MCF 10A (cell line): ENCODE measurements around the gene ZNF587. TPM values are rescaled to one million over a fixed set of nuclear protein-coding genes. Genes with fewer than 3 reads are reported as not detected.
A peak's percentile ranks its signal among the peaks of the same experiment; 100 is the strongest.
"Not testable (repeated sequence)": the region's sequence is repeated elsewhere in the genome, so short reads cannot be mapped to it uniquely, and the experiment has no call there.

Experiments used
- BruUV-seq: library from RNA; stranded (reverse); fragments of 400-500 nt; replicated peaks from 2 replicates; lab custom pipeline; 2021; lab: Mats Ljungman, UMichigan
- CTCF ChIA-PET: fragments of 300-600 bp; sonication (Branson Sonifier 250); formaldehyde crosslinking; extraction: SDS; loops from one replicate; lab custom pipeline; 2021; ENCODE audit warnings: antibody characterized with exemption, inconsistent platforms; lab: Yijun Ruan, JAX
- POLR2A ChIA-PET: fragments of 300-600, 350-650 bp; sonication (Branson Sonifier 250); formaldehyde crosslinking; extraction: SDS; loops from one replicate; lab custom pipeline; 2020; ENCODE audit warnings: antibody characterized with exemption, inconsistent platforms; lab: Yijun Ruan, JAX
- DNase-seq: peaks from one replicate; pipeline ENCODE4 v3.0.0-alpha.2; 2018; ENCODE audit not compliant: unreplicated experiment
- H3K27ac Mint-ChIP-seq: one replicate; pipeline ENCODE4 v1.8.0; 2022; ENCODE audit warnings: mild to moderate bottlenecking, low read depth, mixed read lengths; ENCODE audit not compliant: unreplicated experiment
- H3K27me3 Mint-ChIP-seq: one replicate; pipeline ENCODE4 v1.8.0; 2022; ENCODE audit warnings: mixed read lengths; ENCODE audit not compliant: insufficient read depth, unreplicated experiment
- H3K36me3 Mint-ChIP-seq: one replicate; pipeline ENCODE4 v1.8.0; 2022; ENCODE audit warnings: mild to moderate bottlenecking, moderate library complexity, mixed read lengths; ENCODE audit not compliant: insufficient read depth, unreplicated experiment
- H3K4me1 Mint-ChIP-seq: one replicate; pipeline ENCODE4 v1.8.0; 2022; ENCODE audit warnings: mixed read lengths; ENCODE audit not compliant: insufficient read depth, unreplicated experiment
- H3K4me3 Mint-ChIP-seq: one replicate; pipeline ENCODE4 v1.8.0; 2022; ENCODE audit warnings: mild to moderate bottlenecking, moderate library complexity, mixed read lengths; ENCODE audit not compliant: unreplicated experiment
- H3K9me3 Mint-ChIP-seq: one replicate; pipeline ENCODE4 v1.8.0; 2022; ENCODE audit warnings: mixed read lengths; ENCODE audit not compliant: unreplicated experiment
- intact Hi-C: fragments of 100-400 bp; cut with micrococcal nuclease; formaldehyde crosslinking; loops from 2 replicates; pipeline ENCODE4 v1.14.1; 2022
- total RNA-seq: library from RNA; stranded (reverse); gene quantifications from 2 replicates; pipeline ENCODE4 v1.2.3, GENCODE V29; 2022
- TF ChIP-seq, protein P1 (sequence below): fragments of 200-600 bp; IDR thresholded peaks from one replicate; pipeline ENCODE4 v1.8.0; 2022; ENCODE audit warnings: antibody characterized with exemption, mild to moderate bottlenecking; ENCODE audit not compliant: unreplicated experiment

ZNF587 gene
- total RNA-seq, 1 experiment from 2014 or later: 32.4 TPM

DNA sequence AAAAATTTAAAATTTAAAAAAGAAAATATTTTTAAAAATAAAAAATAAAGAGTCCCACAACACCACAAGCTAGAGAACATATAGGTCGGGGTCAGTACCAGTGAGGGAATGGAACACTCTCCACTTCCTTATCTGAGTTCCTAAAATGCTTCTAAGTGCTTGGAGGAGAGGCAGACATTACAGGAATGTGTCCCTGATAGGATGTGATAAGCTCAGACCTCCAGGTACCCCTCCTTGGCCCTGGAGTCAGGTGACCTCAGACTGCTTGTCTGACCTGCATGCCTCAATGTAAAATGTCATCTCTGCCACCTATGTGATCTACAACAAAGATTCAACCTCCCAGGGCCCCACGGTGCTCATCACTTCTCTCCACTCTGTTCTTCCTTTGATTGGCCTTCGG, 36.4 kb downstream of the ZNF587 start:
- intact Hi-C loops: no loop called here
- DNase-seq: no peak
- H3K4me1 Mint-ChIP-seq: no peaks in the 10 kb centered on the region
- no peak overlapping the region for H3K27ac Mint-ChIP-seq
- BruUV-seq: no TSS peak
- CTCF ChIA-PET: interaction anchor here (0.6 kb wide), 1 partner anchor 85 kb away, joined by 3 read pairs; no protein-coding TSS in a partner anchor
- no peaks in the 10 kb centered on the region for H3K36me3 Mint-ChIP-seq
- POLR2A ChIA-PET: no interaction called here
- H3K27me3 Mint-ChIP-seq: no peaks in the 10 kb centered on the region
- TF ChIP-seq, protein P1, sequence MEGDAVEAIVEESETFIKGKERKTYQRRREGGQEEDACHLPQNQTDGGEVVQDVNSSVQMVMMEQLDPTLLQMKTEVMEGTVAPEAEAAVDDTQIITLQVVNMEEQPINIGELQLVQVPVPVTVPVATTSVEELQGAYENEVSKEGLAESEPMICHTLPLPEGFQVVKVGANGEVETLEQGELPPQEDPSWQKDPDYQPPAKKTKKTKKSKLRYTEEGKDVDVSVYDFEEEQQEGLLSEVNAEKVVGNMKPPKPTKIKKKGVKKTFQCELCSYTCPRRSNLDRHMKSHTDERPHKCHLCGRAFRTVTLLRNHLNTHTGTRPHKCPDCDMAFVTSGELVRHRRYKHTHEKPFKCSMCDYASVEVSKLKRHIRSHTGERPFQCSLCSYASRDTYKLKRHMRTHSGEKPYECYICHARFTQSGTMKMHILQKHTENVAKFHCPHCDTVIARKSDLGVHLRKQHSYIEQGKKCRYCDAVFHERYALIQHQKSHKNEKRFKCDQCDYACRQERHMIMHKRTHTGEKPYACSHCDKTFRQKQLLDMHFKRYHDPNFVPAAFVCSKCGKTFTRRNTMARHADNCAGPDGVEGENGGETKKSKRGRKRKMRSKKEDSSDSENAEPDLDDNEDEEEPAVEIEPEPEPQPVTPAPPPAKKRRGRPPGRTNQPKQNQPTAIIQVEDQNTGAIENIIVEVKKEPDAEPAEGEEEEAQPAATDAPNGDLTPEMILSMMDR: no peak
- H3K4me3 Mint-ChIP-seq: no peak overlapping the region
- peaks cover 15% of the 10 kb centered on the region for H3K9me3 Mint-ChIP-seq

DNA sequence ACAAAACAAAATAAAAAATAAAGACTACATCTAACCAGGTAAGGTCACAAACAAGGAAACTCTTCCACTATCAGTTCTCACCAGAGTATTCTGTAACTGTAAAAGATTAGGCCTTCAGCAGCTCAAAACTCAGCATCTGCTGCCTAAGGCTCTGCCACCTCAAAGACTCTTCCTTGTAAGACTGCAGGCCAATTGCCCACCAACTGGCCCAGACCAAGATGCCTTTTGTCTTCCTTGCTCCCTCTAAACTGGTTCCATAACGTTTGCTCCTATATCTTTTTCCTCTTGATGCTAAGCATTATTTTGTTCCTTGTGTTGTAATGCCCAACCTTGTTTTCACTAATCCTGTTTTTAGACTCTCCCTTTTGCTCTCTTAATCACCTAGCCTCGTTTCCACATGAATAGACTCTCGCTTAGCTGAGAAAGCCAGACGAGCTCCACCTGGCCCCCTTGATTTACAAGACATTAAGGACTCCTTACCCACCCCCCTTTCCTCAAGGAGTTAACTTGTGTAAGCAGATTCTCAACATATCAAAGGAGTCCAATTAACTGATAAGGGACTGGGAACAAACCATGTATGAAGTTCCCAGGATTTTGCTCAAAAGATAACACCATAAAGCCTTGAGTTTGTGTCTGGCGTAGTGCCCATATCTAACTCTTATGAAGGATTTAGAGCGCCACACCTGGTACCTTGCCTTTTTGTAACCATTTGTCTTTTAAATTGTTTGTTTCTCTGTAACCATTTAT, 37.7 kb downstream of the ZNF587 start:
- TF ChIP-seq, protein P1: no peak
- H3K9me3 Mint-ChIP-seq: peaks cover 15% of the 10 kb centered on the region
- CTCF ChIA-PET: no interaction called here
- H3K27ac Mint-ChIP-seq: no peak overlapping the region
- H3K27me3 Mint-ChIP-seq: no peaks in the 10 kb centered on the region
- H3K4me1 Mint-ChIP-seq: no peaks in the 10 kb centered on the region
- POLR2A ChIA-PET: no interaction called here
- H3K36me3 Mint-ChIP-seq: no peaks in the 10 kb centered on the region
- intact Hi-C loops: no loop called here
- BruUV-seq: no TSS peak
- no peak for DNase-seq
- H3K4me3 Mint-ChIP-seq: no peak overlapping the region

DNA sequence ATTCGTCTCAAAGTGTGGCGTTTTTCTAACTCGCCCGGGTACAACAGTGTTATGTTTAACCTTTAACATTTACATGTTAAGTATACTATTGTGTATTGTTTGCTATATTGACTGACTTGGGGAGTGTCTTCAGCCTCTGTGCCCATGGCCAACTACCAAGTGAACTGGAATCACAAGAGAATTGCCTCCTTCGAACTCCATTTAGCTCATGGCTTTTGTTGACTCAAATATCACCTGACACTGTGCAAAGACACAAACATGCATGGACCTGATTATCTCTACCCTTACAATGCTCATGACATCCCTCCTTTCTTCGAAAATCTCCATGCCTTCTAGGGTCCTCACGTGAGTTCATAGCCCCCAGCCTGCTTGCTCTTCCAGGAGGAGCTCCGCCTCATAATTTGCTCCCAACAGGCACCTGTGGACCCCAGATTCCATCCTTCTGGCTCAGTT, 38.5 kb downstream of the ZNF587 start:
- intact Hi-C loops: no loop called here
- TF ChIP-seq, protein P1: no peak
- POLR2A ChIA-PET: no interaction called here
- Mint-ChIP-seq H3K9me3 (peaks cover 15% of the 10 kb centered on the region), H3K4me3 (no peak overlapping the region), H3K36me3 (no peaks in the 10 kb centered on the region), H3K4me1 (no peaks in the 10 kb centered on the region), H3K27me3 (no peaks in the 10 kb centered on the region), H3K27ac (no peak overlapping the region)
- no peak for DNase-seq
- CTCF ChIA-PET: no interaction called here
- no TSS peak for BruUV-seq

DNA sequence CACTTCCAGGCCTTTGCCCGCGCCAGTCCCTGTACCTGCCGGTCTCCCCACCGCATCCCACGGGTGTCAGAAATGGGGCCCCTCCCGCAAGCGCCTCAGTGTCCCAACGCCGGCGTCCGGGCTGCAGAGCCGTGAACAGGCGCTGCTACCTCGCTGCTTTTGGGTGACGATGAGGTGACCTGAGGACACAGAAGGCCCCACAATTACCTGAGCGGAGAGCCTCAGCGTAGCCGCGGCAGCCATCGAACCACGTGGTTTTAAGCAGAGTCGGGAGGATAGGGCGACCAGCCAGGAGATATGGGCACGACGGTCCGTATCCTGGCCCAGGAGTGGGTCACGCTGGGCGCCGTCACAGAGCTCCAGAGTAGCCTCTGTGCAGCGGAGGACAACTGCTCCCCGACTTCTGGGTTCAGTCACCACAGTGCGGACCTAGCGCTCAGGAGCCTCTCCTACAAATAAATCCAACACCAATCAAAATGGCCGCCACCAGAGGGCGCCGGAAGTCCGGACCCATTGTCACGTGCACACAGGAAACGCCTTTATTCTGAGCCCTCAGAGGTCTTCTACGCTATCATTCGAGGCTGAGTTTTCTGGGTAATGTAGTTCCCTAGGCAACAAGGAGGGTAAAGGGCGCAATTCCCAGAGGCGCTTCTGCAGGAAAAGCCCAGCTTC, 39.0 kb downstream of the ZNF587 start, which contains the start of gene ZNF814:
Gene ZNF814 (minus strand): TSS at position 478 of the 672 bp plus-strand sequence. CDS start 235 bp downstream, at position 243.
- Mint-ChIP-seq H3K36me3 (no peaks in the 10 kb centered on the region), H3K4me1 (no peaks in the 10 kb centered on the region), H3K4me3 (no peak within 1 kb of the TSS), H3K27me3 (no peaks in the 10 kb centered on the region), H3K9me3 (peaks cover 15% of the 10 kb centered on the region), H3K27ac (no peak within 1 kb of the TSS)
- DNase-seq: no peak
- BruUV-seq: no TSS peak
- intact Hi-C loops: no loop called here
- ChIA-PET CTCF (no interaction called here), POLR2A (no interaction called here)
- TF ChIP-seq, protein P1: peak; percentile 6

DNA sequence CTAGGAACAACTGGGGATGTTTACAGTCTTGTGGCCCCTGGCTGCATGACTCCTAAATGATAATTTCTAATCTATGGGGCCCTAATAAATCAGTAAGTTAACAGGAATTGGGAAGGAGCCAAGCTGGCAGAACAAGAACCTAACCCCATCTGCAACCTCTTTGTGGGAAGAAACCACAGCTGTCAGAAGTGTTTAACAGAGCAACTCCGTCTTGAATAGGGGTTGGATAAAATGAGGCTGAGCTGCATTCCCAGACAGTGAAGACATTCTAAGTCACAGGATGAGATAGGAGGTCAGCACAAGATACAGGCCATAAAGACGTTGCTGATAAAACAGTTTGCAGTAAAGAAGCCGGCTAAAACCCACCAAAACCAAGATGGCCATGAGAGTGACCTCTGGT, 41.0 kb downstream of the ZNF587 start:
- H3K27ac Mint-ChIP-seq, BruUV-seq, H3K4me3 Mint-ChIP-seq: not testable (repeated sequence)

More for the DNA sequence above, 41.0 kb downstream of the ZNF587 start:
- H3K36me3 Mint-ChIP-seq, H3K4me1 Mint-ChIP-seq, H3K27me3 Mint-ChIP-seq, intact Hi-C loops, POLR2A ChIA-PET, DNase-seq: not testable (repeated sequence)
- H3K9me3 Mint-ChIP-seq: peaks cover 15% of the 10 kb centered on the region
- CTCF ChIA-PET: interaction anchor here (0.6 to 1.0 kb wide), 3 partner anchors 12 to 72 kb away, joined by 3 to 4 read pairs (median 3); no protein-coding TSS in a partner anchor
